ENCODE measurements around the gene MAP3K10. TPM values are rescaled to one million over a fixed set of nuclear protein-coding genes. Genes with fewer than 3 reads are reported as not detected.

The MAP3K10 gene
- polyA plus RNA-seq, 2 donors = 5.9 to 13.5 TPM

DNA sequence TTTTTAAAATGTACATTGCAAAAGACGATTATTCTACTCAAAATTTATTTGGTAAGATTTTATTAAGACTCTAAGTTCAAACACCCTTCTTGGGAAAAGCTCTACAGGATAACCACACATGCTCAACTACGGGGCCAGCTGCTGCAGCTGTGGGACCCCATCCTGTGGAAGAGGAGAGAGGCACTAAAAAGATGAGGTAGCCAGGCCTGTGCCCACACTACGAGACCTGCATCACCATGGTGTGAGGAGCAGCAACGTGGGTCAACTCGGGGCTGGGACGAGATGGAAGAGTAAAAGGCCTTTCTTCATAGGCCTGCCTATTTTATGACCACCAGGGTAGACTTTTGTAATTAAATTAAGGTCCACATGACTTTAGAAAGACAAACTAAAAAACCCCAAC lies 39.8 kb downstream of the MAP3K10 start:
- Histone ChIP-seq H3K4me3 (ENCODE audit: low read depth in 1 of 2, low read length in 2 of 2) (no peak overlapping the region), H3K27me3 (ENCODE audit: control insufficient read depth in 1 of 2, insufficient read depth in 2 of 2, low read length in 2 of 2) (peaks cover 0 to 3% of the 10 kb centered on the region in 2 donors), H3K36me3 (ENCODE audit: control insufficient read depth in 2 of 2, insufficient read depth in 2 of 2, low read length in 1 of 2) (peaks cover 0 to 30% of the 10 kb centered on the region in 2 donors), H3K27ac (ENCODE audit: low read depth in 2 of 2, low read length in 1 of 2) (no peak overlapping the region), H3K9me3 (ENCODE audit: control insufficient read depth in 2 of 2, insufficient read depth in 1 of 2, low read depth in 1 of 2, low read length in 1 of 2) (no peaks in the 10 kb centered on the region), H3K4me1 (ENCODE audit: control insufficient read depth in 2 of 2, insufficient read depth in 2 of 2, low read length in 1 of 2) (peaks cover 4 to 7% of the 10 kb centered on the region in 2 donors)
- WGBS, 2 donors = 81 to 87% methylated on average over 6 of the region's 6 CpGs

DNA sequence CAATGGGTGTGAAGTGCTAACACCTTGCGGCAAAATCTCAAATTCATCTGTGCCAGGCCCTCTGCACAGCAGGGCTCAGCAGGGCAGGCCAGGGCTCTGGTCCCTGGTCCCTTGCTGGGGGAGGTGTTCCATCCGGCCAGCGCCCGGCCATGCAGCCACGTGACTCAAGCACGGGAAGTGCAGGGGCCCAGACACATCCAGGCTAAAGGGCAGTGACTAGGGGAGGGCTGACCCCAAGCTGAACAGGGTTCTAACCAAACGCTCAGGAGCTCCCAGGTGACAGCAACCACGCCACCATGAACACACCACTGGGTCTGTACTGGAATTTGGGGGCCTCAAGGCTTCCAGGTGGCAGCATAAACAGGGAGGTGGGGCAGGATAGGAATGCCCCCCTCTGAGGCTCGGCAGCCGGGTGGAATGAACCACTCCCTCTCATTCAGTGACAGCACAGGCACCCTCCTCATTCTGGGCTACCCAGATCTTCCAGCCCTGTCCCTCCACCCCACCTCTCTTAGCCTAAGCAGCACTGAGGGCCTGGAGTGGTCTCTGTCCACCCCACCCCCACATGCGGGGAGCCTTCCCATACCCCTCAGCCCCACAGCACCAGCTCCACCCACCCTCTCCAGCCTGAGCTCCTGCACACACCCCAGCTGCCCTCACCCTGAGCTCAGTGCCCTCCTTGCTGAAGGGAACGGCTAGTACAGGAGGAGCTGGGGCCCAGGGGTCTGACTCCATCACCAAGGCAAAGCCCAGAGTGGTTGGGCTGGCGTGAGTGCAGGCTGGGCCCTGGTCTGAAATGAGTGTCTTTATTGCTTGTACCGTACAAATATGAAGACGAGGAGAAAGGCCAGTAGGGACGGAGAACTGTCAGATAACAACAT lies 40.6 kb downstream of the MAP3K10 start:
- H3K27me3 ChIP-seq (ENCODE audit: control insufficient read depth in 1 of 2, insufficient read depth in 2 of 2, low read length in 2 of 2) = peaks cover 0 to 3% of the 10 kb centered on the region in 2 donors
- H3K27ac ChIP-seq (ENCODE audit: low read depth in 2 of 2, low read length in 1 of 2) = no peak overlapping the region
- no peaks in the 10 kb centered on the region for H3K9me3 ChIP-seq (ENCODE audit: control insufficient read depth in 2 of 2, insufficient read depth in 1 of 2, low read depth in 1 of 2, low read length in 1 of 2)
- peaks cover 0 to 34% of the 10 kb centered on the region in 2 donors for H3K36me3 ChIP-seq (ENCODE audit: control insufficient read depth in 2 of 2, insufficient read depth in 2 of 2, low read length in 1 of 2)
- no peak overlapping the region for H3K4me3 ChIP-seq (ENCODE audit: low read depth in 1 of 2, low read length in 2 of 2)
- 65 to 66% methylated on average over 15 to 16 of the region's 16 CpGs for WGBS, 2 donors
- no peaks in the 10 kb centered on the region for H3K4me1 ChIP-seq (ENCODE audit: control insufficient read depth in 2 of 2, insufficient read depth in 2 of 2, low read length in 1 of 2)

DNA sequence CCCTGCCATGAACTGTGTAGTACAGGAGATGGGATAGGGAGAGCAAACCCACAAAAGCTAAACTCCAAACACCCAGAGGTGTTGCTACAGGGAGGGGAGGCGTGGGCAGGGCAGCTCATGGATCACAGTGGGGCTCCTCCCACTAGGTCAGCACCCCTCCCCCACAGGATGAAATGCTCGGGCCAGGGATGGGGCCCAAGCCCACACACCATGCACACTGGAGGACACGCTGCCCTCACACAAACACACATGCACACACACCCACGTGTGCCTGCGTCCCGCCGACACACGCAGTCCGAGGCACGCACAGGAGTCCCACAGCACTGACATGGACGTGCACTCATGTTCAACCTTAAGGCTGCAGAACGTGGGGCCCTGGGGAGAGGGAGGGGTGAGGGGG lies 41.3 kb downstream of the MAP3K10 start:
- H3K27ac ChIP-seq (ENCODE audit: low read depth in 2 of 2, low read length in 1 of 2) = no peak overlapping the region
- no peaks in the 10 kb centered on the region for H3K4me1 ChIP-seq (ENCODE audit: control insufficient read depth in 2 of 2, insufficient read depth in 2 of 2, low read length in 1 of 2)
- no peaks in the 10 kb centered on the region for H3K9me3 ChIP-seq (ENCODE audit: control insufficient read depth in 2 of 2, insufficient read depth in 1 of 2, low read depth in 1 of 2, low read length in 1 of 2)
- H3K4me3 ChIP-seq (ENCODE audit: low read depth in 1 of 2, low read length in 2 of 2) = no peak overlapping the region
- 78 to 79% methylated on average over 12 of the region's 12 CpGs for WGBS, 2 donors
- H3K27me3 ChIP-seq (ENCODE audit: control insufficient read depth in 1 of 2, insufficient read depth in 2 of 2, low read length in 2 of 2) = no peaks in the 10 kb centered on the region
- H3K36me3 ChIP-seq (ENCODE audit: control insufficient read depth in 2 of 2, insufficient read depth in 2 of 2, low read length in 1 of 2) = peaks cover 2 to 38% of the 10 kb centered on the region in 2 donors

DNA sequence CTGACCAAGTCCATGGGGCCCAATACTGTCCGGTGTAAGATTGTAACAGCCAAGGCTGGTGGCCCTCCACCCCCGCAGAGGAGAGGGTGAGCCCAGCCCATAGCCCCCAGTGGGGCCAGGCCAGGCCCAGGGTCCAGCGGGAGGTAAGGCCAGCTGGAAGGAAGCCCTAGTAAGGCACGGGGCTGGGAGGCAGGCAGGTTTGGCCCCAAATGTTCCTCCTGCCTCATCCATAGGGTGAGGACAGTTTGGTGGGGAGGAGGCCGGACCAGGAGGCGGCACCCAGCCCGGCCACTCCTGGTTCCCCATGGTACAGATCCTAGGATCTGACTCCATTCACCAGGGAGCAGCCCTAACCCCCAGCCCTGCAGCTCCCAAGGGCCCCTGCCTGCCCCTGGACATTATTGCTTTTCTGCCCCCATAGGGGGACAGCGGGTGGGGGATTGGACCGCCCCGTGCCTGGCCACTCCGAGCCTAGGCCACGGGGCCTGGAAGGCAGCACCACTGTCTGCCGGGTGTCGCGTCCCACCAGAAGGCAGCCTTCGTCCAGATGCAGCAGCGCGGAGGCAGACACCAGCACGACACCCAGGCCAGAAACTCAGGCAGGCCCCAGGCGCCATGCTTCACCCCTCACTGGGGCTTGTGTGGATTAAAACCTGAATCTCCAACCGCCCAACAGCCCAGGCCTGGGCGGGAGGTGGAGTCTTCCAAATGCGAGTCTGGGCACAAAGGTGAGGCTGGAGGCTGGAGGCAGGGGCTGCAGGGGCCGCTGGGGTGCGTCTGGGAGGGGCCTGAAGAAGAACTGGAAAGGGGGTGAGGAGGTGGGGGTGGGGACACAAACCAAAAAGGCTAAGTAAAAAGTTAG lies 42.0 kb downstream of the MAP3K10 start:
- H3K27ac ChIP-seq (ENCODE audit: low read depth in 2 of 2, low read length in 1 of 2) = no peak overlapping the region
- no peaks in the 10 kb centered on the region for H3K27me3 ChIP-seq (ENCODE audit: control insufficient read depth in 1 of 2, insufficient read depth in 2 of 2, low read length in 2 of 2)
- H3K4me3 ChIP-seq (ENCODE audit: low read depth in 1 of 2, low read length in 2 of 2) = no peak overlapping the region
- no peaks in the 10 kb centered on the region for H3K4me1 ChIP-seq (ENCODE audit: control insufficient read depth in 2 of 2, insufficient read depth in 2 of 2, low read length in 1 of 2)
- H3K36me3 ChIP-seq (ENCODE audit: control insufficient read depth in 2 of 2, insufficient read depth in 2 of 2, low read length in 1 of 2) = peaks cover 9 to 44% of the 10 kb centered on the region in 2 donors
- no peaks in the 10 kb centered on the region for H3K9me3 ChIP-seq (ENCODE audit: control insufficient read depth in 2 of 2, insufficient read depth in 1 of 2, low read depth in 1 of 2, low read length in 1 of 2)
- 91 to 92% methylated on average over 24 to 25 of the region's 25 CpGs for WGBS, 2 donors

DNA sequence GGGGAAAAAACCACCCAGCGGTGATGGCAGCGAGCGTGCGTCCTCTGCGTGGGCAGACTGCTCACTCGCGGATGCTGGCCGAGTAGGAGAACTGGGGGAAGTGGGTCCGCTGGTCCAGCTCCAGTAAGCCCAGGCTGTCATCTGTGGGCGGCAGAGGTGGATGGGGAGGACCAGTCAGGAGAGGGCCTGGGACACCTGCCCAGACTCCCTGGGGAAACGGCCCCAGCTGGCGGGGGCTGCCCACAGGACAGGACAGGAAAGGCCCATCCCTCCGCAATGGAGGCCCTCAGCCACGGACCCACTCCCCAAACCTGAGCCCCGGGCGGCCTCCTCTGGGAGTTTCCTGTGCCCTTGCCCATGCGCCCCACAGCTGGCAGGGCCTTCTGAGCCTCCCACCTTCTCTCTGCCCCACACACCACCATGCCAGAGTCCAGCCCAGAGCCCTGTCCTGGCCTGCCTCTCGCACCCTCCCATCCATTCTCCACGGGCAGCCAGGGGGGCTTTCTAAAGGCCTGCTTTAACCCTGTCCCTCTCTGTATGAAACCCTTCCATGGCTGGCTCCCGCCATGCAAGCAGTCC lies 42.7 kb downstream of the MAP3K10 start:
- Histone ChIP-seq H3K27ac (ENCODE audit: low read depth in 2 of 2, low read length in 1 of 2) (no peak overlapping the region), H3K4me1 (ENCODE audit: control insufficient read depth in 2 of 2, insufficient read depth in 2 of 2, low read length in 1 of 2) (no peaks in the 10 kb centered on the region), H3K27me3 (ENCODE audit: control insufficient read depth in 1 of 2, insufficient read depth in 2 of 2, low read length in 2 of 2) (no peaks in the 10 kb centered on the region), H3K4me3 (ENCODE audit: low read depth in 1 of 2, low read length in 2 of 2) (no peak overlapping the region), H3K9me3 (ENCODE audit: control insufficient read depth in 2 of 2, insufficient read depth in 1 of 2, low read depth in 1 of 2, low read length in 1 of 2) (no peaks in the 10 kb centered on the region), H3K36me3 (ENCODE audit: control insufficient read depth in 2 of 2, insufficient read depth in 2 of 2, low read length in 1 of 2) (peaks cover 9 to 51% of the 10 kb centered on the region in 2 donors)
- WGBS, 2 donors = 92 to 93% methylated on average over 19 to 20 of the region's 20 CpGs

DNA sequence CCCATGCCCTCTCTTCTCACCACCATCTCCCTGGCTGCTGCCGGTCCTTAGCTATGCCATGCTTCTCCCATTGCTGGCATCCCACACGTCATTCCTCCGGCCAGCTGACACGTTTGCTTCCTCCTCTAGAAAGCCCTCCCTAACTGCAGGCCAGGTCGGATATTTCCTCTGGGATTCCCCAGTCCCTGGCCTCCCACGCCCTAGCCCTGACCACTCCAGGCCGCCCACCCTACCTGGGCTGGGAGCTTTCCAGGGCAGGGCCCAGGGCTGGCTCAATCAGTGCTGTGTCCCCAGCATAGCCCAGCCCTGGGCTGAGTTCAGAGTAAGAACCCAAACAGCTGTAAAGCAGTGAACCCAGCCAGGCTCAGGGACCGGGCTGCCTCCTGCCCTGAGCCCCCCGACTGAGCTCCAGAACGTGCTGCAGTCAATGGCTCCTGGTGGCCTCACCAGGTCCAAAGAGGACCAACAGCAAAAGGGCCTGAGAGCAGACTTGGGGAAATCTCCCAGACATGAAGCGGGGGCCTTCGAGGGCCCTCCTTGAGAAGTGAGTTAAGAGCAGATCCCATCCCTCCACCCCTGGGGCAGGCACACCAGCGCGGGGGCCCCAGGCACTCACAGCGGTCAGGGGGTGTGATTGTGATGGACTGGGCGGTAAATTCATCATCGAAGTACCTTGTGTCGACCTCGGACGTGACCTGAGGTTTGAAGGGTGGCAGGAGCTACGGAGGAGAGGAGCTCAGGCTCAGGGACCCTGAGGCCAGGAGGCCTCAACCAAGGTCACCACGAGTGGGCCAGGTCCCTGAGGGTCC lies 43.4 kb downstream of the MAP3K10 start:
- Histone ChIP-seq H3K9me3 (ENCODE audit: control insufficient read depth in 2 of 2, insufficient read depth in 1 of 2, low read depth in 1 of 2, low read length in 1 of 2) (no peaks in the 10 kb centered on the region), H3K27ac (ENCODE audit: low read depth in 2 of 2, low read length in 1 of 2) (no peak overlapping the region), H3K27me3 (ENCODE audit: control insufficient read depth in 1 of 2, insufficient read depth in 2 of 2, low read length in 2 of 2) (no peaks in the 10 kb centered on the region), H3K4me1 (ENCODE audit: control insufficient read depth in 2 of 2, insufficient read depth in 2 of 2, low read length in 1 of 2) (no peaks in the 10 kb centered on the region), H3K36me3 (ENCODE audit: control insufficient read depth in 2 of 2, insufficient read depth in 2 of 2, low read length in 1 of 2) (peaks cover 13 to 54% of the 10 kb centered on the region in 2 donors), H3K4me3 (ENCODE audit: low read depth in 1 of 2, low read length in 2 of 2) (no peak overlapping the region)
- WGBS, 2 donors = 86 to 91% methylated on average over 22 of the region's 22 CpGs

DNA sequence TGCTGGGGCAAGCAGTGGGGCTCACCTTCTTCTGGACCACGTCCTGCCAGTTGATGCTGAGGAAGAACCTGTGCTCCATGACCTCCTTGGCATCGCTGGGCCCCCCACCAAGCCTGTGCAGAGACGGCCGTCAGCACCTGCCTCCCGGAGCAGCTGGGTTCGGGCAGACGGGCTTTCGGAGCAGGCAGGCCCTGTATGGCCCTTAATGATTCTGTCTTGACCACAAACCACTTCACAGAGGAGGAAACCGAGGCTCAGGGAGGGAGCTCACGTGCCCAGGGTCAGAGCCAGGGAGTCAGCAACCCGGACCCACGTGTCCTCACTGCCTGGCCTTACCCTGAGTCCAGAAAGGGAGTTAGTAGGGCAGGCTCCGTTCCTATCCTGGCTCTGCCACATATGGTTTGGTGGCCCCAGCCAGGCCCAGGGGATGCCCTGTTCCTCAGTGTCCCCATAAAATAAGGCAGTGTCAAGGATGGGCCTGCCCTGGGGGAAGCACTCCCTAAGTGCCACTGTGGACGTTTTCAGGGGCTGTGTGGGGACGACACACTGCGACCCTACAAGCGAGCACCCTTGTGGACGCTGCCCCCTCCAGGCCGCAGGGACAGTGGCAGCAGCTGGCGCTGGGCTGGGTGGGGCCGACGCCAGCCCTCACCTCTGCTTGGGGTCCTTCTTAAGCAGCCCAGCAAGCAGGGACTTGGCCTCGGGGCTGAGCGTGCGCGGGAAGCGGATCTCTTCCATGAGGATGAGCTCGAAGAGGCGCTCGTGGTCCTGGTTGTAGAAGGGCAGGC lies 44.2 kb downstream of the MAP3K10 start:
- Histone ChIP-seq H3K4me3 (ENCODE audit: low read depth in 1 of 2, low read length in 2 of 2) (no peak overlapping the region), H3K4me1 (ENCODE audit: control insufficient read depth in 2 of 2, insufficient read depth in 2 of 2, low read length in 1 of 2) (no peaks in the 10 kb centered on the region), H3K27ac (ENCODE audit: low read depth in 2 of 2, low read length in 1 of 2) (no peak overlapping the region), H3K9me3 (ENCODE audit: control insufficient read depth in 2 of 2, insufficient read depth in 1 of 2, low read depth in 1 of 2, low read length in 1 of 2) (no peaks in the 10 kb centered on the region), H3K27me3 (ENCODE audit: control insufficient read depth in 1 of 2, insufficient read depth in 2 of 2, low read length in 2 of 2) (no peaks in the 10 kb centered on the region), H3K36me3 (ENCODE audit: control insufficient read depth in 2 of 2, insufficient read depth in 2 of 2, low read length in 1 of 2) (peaks cover 18 to 60% of the 10 kb centered on the region in 2 donors)
- WGBS, 2 donors = 88 to 90% methylated on average over 30 of the region's 30 CpGs

DNA sequence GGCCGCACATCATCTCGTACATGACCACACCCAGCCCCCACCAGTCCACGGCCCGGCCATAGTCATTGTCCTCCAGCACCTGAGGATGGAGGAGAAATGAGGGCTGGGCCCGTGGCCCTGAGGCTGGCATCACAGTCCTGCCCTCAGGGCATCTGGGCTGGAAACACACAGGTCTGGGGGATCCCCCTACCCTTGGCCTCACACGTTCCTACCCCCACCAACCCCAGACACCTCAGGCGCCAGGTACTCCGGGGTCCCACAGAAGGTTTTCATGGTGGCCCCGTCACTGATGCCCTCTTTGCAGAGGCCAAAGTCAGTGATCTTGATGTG lies 44.8 kb downstream of the MAP3K10 start:
- 89% methylated on average over 9 of the region's 9 CpGs for WGBS, 2 donors
- no peaks in the 10 kb centered on the region for H3K9me3 ChIP-seq (ENCODE audit: control insufficient read depth in 2 of 2, insufficient read depth in 1 of 2, low read depth in 1 of 2, low read length in 1 of 2)
- no peaks in the 10 kb centered on the region for H3K27me3 ChIP-seq (ENCODE audit: control insufficient read depth in 1 of 2, insufficient read depth in 2 of 2, low read length in 2 of 2)
- H3K27ac ChIP-seq (ENCODE audit: low read depth in 2 of 2, low read length in 1 of 2) = no peak overlapping the region
- no peak overlapping the region for H3K4me3 ChIP-seq (ENCODE audit: low read depth in 1 of 2, low read length in 2 of 2)
- peaks cover 19 to 60% of the 10 kb centered on the region in 2 donors for H3K36me3 ChIP-seq (ENCODE audit: control insufficient read depth in 2 of 2, insufficient read depth in 2 of 2, low read length in 1 of 2)
- no peaks in the 10 kb centered on the region for H3K4me1 ChIP-seq (ENCODE audit: control insufficient read depth in 2 of 2, insufficient read depth in 2 of 2, low read length in 1 of 2)
